ENCODE measurements around the gene CD6.

The CD6 gene

DNA sequence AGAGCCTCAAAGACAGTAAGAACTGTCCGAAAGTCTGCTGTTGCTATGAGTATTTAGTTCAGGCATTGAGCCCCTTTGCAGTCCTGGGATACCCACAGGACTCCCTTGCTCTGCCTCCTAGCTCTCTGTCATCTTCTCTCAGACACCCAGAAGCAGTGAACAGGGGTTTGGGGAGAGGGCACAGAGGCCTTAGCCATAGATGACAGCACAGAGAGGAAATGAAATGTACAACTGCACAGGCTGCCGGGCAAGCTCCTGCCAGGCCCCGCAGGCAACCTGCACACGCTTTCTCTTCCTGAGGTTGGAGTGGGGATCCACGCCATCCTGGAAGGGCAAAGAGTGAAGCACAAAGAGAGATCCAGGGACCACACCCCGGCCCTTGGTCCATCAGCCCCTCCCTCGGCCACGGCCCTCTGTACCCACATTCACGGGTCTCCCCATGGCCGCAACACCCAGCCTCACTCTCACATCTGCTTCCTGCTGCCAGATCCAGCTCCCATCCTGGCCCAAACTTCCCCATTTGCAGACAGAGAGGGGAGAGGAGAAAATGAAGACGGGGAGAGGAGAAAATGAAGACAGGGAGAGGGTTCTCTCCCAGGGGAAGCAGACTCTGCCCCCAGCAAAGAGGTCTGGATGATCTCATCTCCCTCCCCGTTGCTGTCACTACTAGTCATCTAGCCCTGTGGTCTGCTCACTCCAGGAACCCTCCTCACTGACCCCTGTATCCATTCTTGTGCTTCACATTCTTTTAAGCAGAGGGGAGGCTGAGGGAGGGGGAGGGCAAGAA is 40.7 kb downstream of the CD6 start:
- no peak for FAIRE-seq

DNA sequence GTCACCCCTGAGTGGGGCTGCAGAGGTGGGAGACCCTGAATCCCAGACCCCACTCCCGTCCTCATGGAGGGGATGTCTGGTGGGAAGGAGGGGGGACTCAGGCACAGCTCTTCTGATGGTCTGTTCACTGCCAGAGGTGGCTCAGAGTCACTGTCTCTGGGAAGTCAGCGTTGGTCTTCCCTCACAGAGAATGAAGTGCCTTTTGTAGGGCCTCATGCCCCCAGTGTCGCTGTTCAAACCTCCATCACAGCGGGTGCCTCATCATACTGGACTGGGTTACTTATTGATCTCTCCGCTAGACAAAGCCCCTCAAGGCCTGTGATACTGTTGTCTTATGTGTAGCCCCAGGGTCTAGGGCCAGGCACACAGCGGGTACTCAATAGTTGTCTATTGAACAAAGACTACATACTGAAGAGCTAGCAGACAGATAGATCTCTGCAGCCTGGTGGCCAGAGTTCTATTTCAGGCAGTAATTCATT is 41.3 kb downstream of the CD6 start:
- no peak for FAIRE-seq

DNA sequence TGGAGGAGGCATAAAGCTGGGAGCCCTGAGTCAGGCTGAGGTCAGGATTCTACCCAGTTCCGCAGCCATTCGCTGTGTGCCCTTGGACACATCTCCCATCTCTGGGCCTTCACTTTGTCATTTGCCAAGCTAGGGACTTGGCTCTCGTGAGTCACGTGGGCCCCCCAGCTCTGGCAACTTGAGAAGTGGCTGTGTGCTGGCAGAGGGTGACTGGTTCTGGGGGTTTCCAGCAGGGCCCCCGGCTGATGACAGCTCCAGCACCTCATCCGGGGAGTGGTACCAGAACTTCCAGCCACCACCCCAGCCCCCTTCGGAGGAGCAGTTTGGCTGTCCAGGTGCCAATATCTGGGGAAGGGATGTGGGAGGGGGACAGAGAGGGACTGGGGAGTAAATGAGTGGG is 46.6 kb downstream of the CD6 start:
- FAIRE-seq, result no peak

DNA sequence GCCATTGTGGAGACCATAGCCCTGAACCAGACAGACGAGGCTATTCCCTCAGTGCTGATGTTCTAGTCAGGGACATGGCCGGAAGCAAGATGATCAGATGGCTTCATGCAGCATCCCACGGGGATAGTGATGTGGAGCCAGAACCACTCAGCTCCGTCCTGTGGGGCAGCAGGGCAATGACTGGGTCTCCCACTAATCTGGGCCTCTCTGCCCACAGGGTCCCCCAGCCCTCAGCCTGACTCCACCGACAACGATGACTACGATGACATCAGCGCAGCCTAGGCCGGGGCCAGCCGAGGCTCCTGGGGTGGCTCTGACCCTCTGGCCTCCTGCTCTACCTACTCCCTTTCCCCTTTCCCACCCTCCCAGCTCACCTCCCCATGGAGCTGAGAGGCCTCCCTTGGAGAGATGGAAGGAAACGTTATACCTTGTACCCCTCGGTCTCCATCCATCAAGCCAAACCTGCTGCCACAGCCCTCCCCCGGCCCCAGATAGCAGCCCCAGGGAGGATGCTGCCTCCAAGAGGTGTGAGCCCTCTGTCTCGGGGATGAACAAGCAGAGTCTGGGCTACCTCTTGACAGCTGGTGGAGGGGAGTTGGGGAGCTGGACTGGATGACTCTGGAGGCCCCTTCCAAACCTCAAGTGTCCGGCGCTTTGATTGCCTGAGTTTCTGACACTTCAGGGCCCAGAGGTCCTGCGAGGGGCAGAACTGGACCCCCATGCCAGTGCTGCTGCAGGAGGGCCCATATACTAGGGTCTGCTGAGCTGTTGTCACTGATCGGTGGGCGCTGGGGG is 47.8 kb downstream of the CD6 start:
- no peak for FAIRE-seq

DNA sequence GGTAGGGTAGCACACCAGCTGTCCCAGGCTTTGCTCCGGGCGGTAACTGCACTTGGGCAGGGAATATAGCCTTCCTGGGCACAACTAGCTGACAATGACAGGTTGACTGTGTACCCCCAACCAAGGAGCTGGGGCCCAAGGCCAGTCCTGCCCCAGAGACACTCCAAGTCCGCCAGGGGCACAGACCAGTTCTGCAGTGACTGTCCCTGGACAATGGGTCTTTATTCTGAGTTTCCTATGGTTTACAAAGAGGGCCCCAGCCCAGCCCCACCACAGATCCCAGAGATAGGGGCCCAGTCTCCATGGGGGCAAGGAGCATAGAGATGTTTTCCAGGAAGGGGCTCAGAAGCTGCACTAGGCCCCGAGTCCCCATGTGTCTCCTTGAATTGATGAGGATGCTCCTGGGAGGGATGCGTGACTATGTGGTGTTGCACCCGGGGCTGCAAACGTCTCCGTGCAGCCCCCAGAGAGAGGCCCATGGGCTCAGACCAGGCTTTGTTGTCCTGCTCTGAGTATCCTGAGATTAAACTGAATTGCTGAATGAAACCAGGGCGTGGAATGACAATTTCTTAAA is 48.4 kb downstream of the CD6 start:
- FAIRE-seq, result no peak

DNA sequence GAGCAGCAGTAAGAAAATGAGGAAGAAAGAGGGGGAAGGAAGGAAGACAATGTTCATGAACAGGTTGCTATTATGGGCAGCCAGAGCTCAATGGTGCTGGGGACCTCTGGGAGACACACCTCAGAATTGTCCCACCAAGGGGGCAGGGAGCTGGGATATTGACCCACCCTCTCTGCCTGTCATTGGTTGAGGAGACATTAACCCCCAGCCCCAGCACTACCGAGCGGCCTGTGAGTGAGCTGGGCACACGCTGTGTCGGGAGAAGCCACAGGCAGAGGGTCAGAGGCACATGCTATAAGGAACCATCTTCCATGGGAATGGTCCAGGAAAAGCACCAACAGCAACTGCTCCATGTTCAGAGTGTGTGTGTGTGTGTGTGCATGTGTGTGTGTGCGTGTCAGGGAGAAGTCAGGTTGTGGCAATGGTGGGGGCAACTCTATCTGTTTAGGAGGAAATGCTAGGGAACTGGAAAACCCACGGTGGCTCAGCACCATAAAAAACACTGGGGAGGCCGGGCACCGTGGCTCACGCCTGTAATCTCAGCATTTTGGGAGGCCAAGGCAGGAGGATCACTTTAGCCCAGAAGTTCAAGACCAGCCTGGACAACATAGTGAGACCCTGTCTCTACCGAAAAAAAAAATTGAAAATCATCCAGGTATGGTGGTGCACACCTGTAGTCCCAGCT is 49.2 kb downstream of the CD6 start:
- no peak for FAIRE-seq

DNA sequence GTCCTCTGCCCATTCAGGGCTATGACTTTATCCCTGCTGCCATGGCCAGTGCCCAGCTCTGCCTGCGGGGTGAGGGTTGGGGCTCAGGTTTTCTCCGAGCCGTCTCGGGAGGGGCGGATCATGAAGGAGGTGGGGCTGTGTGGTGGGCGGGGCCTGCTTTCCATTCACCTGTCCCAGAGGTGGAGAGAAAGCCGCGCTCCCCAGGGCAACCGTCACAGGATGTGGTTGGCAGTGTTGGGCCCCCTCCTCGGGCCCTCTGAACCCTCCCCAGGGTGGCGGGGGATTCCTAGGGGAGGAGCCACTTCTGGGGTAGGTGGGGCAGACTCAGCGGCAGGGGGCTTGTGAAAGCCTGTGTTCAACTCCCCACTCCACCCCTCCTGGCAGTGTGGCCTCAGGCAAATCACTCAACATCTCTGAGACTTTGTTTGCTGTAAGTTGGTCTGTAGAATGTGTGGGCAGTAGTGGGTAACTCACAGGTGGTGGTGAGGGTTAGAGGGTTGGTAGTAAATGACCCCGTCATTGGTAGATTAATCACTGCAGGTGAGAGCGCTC is 50.3 kb downstream of the CD6 start:
- FAIRE-seq, result no peak

DNA sequence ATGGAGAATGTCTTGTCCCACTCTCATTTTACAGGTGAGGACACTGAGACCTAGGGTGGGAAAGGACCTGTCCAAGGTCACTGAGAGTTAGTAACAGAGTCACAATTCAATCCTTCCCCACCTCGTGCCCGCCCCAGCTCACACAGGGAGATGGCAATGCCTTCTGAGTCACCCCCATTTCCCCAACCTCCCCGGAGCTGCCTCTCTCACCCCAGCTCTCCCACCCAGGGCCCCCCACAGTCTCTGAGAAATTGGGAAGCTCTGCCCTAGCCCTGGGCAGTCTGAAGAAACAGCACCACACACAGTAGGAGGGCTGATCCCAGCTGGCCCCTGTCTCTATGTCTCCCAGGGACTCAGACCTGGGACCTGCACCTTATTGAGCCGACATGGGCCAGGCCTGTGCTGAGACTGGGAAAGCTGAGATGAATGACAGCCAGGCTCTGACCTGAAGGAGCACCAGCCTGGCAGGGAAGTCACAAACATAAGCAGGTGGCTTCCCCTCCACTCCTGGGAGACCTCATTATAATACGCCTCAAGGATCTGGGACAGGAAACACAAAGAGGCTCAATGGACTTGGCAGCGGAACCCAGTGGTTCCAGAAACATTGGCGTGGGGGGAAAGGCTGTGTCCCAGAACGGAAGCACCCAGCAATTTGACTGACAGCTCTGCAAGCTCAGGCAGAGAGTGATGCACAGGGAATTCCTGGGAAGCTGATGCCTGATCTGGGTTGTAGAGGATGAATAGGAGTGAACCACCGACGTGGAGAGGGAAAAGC is 51.0 kb downstream of the CD6 start:
- no peak for FAIRE-seq

DNA sequence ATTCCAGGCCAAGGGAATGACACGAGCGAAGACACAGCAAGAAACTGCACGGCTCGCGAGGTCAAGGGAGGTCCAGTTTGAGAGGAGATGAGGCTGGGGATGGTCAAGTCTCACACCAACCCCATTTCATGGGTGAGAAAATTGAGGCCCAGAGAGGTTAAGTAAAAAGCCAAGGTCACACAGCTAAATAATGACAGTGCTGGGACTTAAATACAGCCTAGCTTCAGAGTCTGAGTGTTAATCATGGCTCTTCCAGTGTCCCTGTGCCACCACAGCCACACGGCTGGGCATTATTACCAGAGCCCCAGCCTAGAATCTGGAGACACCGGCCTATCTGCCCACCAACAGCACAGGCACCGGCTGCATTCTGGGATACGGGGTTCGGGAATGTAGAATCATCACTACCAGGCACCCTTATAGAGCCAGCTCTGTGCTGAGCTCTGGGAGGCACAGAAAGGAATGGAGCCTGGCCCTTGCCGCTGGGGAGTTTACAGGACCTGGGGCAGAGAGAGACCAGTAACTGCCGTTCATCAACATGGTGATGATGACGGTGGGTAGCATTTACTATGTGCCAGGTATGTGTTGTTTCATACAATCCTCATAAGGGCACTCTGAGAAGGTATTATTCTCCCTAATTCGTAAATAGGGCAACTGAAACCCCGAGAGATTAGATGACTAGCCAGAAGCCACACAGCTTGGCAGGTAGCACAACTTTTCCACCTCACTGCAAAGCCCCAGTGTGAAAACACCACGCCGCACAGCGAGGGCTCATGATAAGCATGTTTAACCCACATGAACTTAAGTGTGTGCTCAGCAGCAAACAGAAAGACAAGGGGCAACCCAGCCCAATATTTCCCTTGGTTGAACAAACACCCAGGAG is 51.8 kb downstream of the CD6 start:
- no peak for FAIRE-seq

DNA sequence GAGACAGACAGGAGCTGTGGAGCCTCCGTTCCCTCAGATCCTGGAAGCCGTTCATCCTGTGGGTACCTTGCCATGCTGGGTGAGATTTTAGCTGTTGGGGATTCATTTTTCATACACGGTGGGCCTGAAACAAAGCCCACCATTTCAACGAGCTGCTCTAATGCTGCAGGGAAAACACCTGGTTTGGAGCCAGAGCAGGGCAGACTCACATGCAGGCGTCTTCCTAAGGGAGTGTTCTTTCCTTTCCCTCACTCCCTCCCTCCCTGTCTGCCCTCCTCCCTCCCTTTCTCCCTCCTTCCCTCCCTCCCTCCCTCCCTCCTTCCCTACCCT is 52.5 kb downstream of the CD6 start:
- FAIRE-seq, result no peak

DNA sequence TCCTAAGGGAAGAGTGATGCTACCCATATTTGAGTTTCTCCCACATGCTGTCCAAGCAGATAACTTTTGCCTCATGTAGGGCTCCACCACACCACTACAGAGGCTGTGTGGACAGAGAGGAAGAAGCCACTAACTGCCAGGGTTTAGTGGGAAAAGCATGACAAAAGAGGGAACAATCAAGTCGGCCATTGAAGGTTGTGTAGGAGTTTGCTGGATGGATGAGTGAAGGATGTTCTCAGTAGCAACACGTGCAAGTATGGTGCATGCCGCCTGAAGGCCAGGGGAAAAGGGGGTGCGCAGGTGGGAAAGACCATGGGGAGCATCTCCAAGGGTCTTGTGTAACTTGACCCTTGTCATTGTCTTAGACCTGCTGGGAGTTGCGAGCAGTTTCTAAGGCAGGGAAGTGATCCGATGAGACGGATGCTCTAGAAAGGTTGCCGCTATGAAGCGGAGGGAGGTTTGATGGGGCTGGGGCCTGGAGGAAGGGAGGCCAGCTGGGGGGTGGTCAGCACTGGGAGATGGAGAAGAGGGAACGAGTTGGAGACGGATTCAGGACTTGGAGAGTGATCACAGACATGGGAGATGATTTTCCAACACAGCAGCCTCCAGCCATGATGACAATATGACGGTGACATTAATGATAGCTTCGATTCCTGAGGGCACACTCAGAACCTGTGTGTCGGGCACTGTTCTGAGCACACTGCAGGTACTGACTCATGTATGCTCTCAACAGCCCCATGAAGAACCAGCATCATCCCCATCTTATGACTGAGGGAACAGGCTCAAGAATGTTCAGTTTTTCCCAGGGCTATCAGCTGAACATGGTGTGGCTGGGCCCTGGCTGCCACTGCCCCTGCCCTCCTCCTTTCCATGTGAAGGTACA is 53.7 kb downstream of the CD6 start:
- FAIRE-seq, result no peak

DNA sequence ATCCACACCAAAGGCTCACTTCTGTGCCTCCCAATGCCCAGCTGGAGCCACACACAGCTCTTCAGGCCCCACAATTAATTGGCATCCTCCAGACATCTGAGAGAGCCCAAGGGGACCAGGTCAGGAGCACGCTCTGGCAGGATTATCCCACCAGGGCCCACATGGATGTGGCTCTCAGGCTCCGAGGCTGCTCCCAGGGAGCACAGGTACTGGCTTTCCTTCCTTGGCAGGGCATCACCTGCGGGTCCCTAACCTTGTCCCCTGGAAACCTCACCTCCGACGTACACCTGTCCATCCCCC is 54.3 kb downstream of the CD6 start:
- FAIRE-seq, result no peak

DNA sequence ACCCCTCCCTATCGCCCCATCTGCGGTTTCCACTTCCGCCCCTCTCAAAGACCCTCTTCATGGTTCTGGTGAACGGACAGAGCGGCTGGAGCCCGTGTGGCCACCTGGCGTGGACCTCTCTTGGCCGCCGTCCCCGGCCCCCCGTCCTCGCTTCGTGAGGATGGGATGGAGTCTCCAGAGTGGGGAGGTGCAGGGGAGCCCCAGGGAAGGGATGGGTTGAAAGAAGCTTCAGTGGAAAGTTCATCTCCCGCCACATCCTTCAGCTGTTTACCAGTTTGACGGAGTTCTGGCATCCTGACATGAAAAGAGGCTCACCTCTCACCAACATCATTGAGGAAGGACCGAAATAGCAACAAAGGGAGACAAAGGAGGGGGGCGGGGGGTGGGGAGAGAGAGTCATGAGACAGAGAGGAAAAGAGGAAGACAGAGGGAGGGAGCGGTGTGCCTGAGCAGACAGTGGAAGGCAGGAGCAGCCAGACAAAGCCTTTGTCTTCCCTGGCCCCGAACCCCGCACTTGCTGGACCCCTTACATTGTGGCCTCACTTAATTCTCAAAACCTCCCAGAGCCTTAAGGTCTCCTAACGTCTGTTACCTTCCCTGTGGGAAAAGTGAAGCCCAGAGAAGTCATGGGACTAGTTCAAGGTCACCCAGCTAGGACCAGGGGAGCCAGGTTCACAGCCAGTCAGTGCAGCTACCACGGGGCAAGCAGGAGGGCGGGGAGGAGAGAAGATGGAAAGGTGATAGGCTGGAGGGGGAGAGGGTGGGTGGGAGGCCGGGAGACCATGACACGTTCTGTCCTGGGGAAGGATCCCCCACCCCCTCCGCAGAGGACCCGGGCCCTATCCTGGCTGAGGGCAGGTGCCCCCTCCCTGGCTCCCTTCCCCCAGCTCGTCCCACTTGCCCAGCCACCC is 54.9 kb downstream of the CD6 start:
- FAIRE-seq, result no peak

DNA sequence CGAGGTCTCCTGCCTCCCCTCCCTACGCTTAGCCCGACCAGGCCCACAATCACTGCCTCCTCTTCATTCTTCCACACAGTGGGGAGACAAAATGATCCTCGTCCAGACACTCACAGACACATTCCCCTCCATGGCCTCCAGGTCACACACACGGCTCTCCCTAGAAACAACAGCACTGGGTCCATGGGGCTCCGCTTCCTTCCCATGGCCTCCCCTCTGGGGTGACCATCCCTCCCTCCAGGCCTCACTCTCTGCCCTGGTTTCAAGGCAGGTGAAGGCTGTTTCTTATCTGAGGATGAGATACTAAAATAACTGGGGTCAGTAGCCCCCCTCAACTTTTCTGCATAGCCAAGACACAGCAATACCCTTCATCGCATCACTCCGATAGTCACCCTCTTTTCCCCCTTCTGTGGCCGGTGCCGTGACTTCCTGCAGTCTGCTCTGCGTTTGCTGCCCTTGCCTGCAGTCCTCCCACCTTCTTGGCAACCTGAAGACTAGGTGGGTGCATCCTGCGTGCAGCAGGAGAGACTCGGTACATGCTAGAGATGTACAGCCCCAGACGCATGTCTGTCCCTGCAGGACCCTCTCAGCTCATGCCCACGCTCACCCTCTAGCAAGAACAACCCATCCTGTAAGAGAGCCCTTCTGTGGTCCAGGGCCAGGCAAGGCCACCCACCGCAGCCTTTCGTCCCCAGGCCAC is 55.8 kb downstream of the CD6 start:
- no peak for FAIRE-seq

DNA sequence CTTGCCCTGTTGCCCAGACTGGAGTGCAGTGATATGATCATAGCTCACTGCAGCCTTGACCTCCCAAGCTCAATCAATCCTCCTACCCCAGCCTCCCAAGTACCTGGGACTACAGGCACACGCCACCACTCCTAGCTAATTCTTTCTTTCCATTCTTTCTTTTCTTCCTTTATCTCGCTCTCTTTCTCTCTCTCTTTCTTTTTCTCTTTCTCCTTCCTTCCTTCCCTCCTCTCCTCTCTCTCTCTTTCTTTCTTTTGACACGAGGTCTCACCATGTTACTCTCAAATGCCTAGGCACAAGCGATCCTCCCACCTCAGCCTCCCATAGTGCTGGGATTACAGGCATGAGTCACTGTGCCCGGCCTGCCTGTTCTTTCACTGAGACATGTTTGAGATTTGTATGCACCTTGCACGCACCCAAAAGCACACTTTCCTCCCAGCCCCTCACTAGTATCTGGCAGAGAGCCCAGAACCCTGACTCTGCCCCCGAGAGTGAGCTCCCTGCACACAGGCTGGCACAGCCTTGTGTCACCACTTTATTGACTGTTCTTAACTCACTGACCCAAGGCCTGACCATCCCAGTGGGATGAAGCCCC is 56.8 kb downstream of the CD6 start:
- FAIRE-seq, result no peak

DNA sequence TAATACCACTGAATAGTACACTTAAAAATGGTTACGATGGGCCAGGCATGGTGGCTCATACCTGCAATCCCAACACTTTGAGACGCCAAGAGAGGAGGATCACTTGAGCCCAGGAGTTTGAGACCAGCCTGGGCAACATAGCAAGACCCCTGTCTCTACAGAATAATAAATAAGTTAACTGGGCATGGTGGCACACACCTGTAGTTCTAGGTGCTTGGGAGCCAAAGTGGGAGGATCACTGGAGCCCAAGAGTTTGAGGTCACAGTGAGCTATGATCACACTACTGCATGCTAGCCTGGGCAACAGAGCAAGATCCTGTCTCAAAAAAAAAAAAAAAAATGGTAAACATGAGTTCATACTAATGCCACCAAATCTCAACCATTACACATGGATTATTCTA is 61.3 kb downstream of the CD6 start:
- FAIRE-seq, result no peak

DNA sequence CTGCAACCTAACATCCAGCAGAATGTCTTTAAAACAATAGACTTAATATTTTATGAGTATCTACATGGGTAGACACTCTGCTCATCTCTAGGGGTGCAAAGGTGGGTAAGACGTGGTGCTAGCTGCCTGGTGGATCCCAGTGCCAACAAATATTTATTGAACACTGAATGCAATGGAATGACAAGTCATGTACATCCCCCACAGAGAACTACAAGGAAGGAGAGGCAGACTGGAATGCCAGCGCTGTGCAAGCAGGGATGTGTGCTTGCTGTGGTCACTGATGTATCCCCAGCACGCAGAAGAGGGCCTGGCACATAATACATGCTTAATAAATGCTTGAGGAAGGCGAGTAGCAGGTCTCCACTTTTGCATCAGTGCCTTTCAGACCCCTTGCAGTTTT is 61.9 kb downstream of the CD6 start:
- no peak for FAIRE-seq

DNA sequence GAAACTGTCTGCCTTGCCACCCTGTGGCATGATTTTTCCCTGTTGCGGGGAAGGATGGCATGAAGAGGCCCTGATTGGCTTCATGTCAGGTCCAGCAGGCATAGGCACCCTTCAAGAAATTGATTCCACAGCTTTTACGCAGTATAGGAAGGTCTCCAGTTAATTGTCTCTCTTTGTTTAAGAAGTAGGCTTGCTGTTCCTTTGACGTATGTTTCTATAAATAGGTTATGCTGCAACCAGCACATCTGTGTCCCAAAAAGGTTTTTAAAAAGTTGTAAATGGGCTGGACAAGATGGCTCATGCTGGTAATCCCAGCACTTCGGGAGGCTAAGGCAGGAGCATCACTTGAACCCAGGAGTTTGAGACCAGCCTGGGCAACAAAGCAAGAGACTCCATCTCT is 62.6 kb downstream of the CD6 start:
- FAIRE-seq, result no peak

All from TTC549 (cell line).